Measurements from ENCODE around the gene UFM1. TPM values are rescaled to one million over a fixed set of nuclear protein-coding genes. Genes with fewer than 3 reads are reported as not detected.

The UFM1 gene
- total RNA-seq, 4 donors from 2014 or later: 35.2 to 56.7 (median 40.5) TPM

- no peak for TF ChIP-seq POLR2A (IDR thresholded peaks at IDR 0.05)
- no peak for TF ChIP-seq POLR2AphosphoS5 (IDR thresholded peaks at IDR 0.05)
- TF ChIP-seq EP300 (IDR thresholded peaks at IDR 0.05): no peak
- TF ChIP-seq CTCF (IDR thresholded peaks at IDR 0.05): no peak
- Histone ChIP-seq H3K4me1 (no peaks in the 10 kb centered on the region), H3K9me3 (peaks cover 6% of the 10 kb centered on the region), H3K27me3 (no peaks in the 10 kb centered on the region), H3K4me3 (no peak overlapping the region), H3K36me3 (no peaks in the 10 kb centered on the region), H3K27ac (no peak overlapping the region)
- no peak for DNase-seq (ENCODE audit: low spot score in 2 of 2)
- WGBS: 62% methylated on average over 5 of the region's 5 CpGs
Observed at GRCh38 chr13:38321654-38322053, 28.0 kb upstream of the UFM1 start.

GRCh38 chr13:38325426-38325825 lies 24.2 kb upstream of the UFM1 start:
- Histone ChIP-seq H3K27ac (no peak overlapping the region), H3K4me1 (no peaks in the 10 kb centered on the region), H3K4me3 (no peak overlapping the region), H3K27me3 (no peaks in the 10 kb centered on the region), H3K9me3 (peaks cover 6% of the 10 kb centered on the region), H3K36me3 (no peaks in the 10 kb centered on the region)
- no peak for TF ChIP-seq POLR2AphosphoS5 (IDR thresholded peaks at IDR 0.05)
- TF ChIP-seq POLR2A (IDR thresholded peaks at IDR 0.05): no peak
- no peak for TF ChIP-seq EP300 (IDR thresholded peaks at IDR 0.05)
- TF ChIP-seq CTCF (IDR thresholded peaks at IDR 0.05): no peak
- DNase-seq (ENCODE audit: low spot score in 2 of 2): no peak
- 100% methylated on average over 1 of the region's 1 CpG for WGBS

- TF ChIP-seq CTCF (IDR thresholded peaks at IDR 0.05): no peak
- TF ChIP-seq POLR2A (IDR thresholded peaks at IDR 0.05): no peak
- no peak for TF ChIP-seq POLR2AphosphoS5 (IDR thresholded peaks at IDR 0.05)
- no peak for TF ChIP-seq EP300 (IDR thresholded peaks at IDR 0.05)
- no peak for DNase-seq (ENCODE audit: low spot score in 2 of 2)
- Histone ChIP-seq H3K4me1 (no peaks in the 10 kb centered on the region), H3K4me3 (no peak overlapping the region), H3K9me3 (peaks cover 6% of the 10 kb centered on the region), H3K27ac (no peak overlapping the region), H3K27me3 (no peaks in the 10 kb centered on the region), H3K36me3 (no peaks in the 10 kb centered on the region)
- 87% methylated on average over 2 of the region's 2 CpGs for WGBS
Observed at GRCh38 chr13:38328699-38329098, 21.0 kb upstream of the UFM1 start.

GRCh38 chr13:38334845-38335244 lies 14.8 kb upstream of the UFM1 start:
- H3K27me3 ChIP-seq: no peaks in the 10 kb centered on the region
- H3K36me3 ChIP-seq: no peaks in the 10 kb centered on the region
- no peaks in the 10 kb centered on the region for H3K9me3 ChIP-seq
- no peak for TF ChIP-seq EP300 (IDR thresholded peaks at IDR 0.05)
- no peak for TF ChIP-seq POLR2A (IDR thresholded peaks at IDR 0.05)
- TF ChIP-seq CTCF (IDR thresholded peaks at IDR 0.05): no peak
- no peak overlapping the region for H3K27ac ChIP-seq
- no peaks in the 10 kb centered on the region for H3K4me1 ChIP-seq
- WGBS: 90% methylated on average over 2 of the region's 2 CpGs
- no peak overlapping the region for H3K4me3 ChIP-seq
- no peak for DNase-seq (ENCODE audit: low spot score in 2 of 2)

- Histone ChIP-seq H3K4me3 (no peak overlapping the region), H3K4me1 (no peaks in the 10 kb centered on the region), H3K27ac (no peak overlapping the region), H3K9me3 (no peaks in the 10 kb centered on the region), H3K36me3 (no peaks in the 10 kb centered on the region), H3K27me3 (no peaks in the 10 kb centered on the region)
- TF ChIP-seq CTCF (IDR thresholded peaks at IDR 0.05) (no peak), POLR2AphosphoS5 (IDR thresholded peaks at IDR 0.05) (no peak), POLR2A (IDR thresholded peaks at IDR 0.05) (no peak), EP300 (IDR thresholded peaks at IDR 0.05) (no peak)
- no peak for DNase-seq (ENCODE audit: low spot score in 2 of 2)
- WGBS: 89% methylated on average over 2 of the region's 2 CpGs
Observed at GRCh38 chr13:38338089-38338488, 11.6 kb upstream of the UFM1 start.
